GM12878 (cell line): ENCODE data around the gene DGKB.

Experiments used
- CTCF ChIP-seq, 3 experiments: IDR thresholded peaks in 2 of 3; conservative IDR thresholded peaks in 1 of 3; 2 replicates each; pipeline ENCODE4 v1.5.1; 2011; ENCODE audit warnings: low read depth in 3 of 3, low read length in 3 of 3, mild to moderate bottlenecking in 3 of 3, control low read depth in 2 of 3, moderate library complexity in 2 of 3, inconsistent platforms in 1 of 3, mixed read lengths in 1 of 3; ENCODE audit not compliant: control insufficient read depth in 2 of 3, insufficient read depth in 1 of 3; ENCODE audit errors: extremely low read depth in 1 of 3
- ETV6 ChIP-seq, 2 experiments: fragments of 450-650 bp in 1 of 2; IDR thresholded peaks in 1 of 2; conservative IDR thresholded peaks in 1 of 2; 2 replicates each; pipeline ENCODE4 v1.6.1; 2014; ENCODE audit warnings: antibody characterized with exemption in 1 of 2, borderline replicate concordance in 1 of 2, low read depth in 1 of 2, mild to moderate bottlenecking in 1 of 2, moderate library complexity in 1 of 2
- MYC ChIP-seq: IDR thresholded peaks from 2 replicates; pipeline ENCODE4 v1.6.1; 2011; ENCODE audit warnings: mild to moderate bottlenecking, low read length, moderate library complexity, inconsistent platforms; ENCODE audit not compliant: insufficient read depth, insufficient replicate concordance, insufficient read length, severe bottlenecking
- POLR2A ChIP-seq: IDR thresholded peaks from 2 replicates; pipeline ENCODE4 v1.6.1; 2011; ENCODE audit warnings: low read depth, mild to moderate bottlenecking, low read length
- YY1 ChIP-seq: IDR thresholded peaks from 2 replicates; pipeline ENCODE4 v1.6.1; 2011; ENCODE audit warnings: low read depth, mild to moderate bottlenecking, low read length

- TF ChIP-seq MYC (no peak), CTCF (IDR thresholded peaks at IDR 0.05 in 2 of 3, conservative IDR thresholded peaks at IDR 0.05 in 1 of 3; ENCODE audit: control insufficient read depth in 2 of 3, extremely low read depth in 1 of 3, insufficient read depth in 1 of 3, low read depth in 3 of 3, low read length in 3 of 3) (no peak), YY1 (no peak), POLR2A (no peak), ETV6 (conservative IDR thresholded peaks at IDR 0.05 in 1 of 2, IDR thresholded peaks at IDR 0.05 in 1 of 2; ENCODE audit: borderline replicate concordance in 1 of 2, low read depth in 1 of 2) (no peak)
These were observed 185.4 kb downstream of the DGKB start for GRCh38 chr7:14717169-14717568.
